K562 (cell line): Measurements from ENCODE around the gene SH3D21. TPM values are rescaled to one million over a fixed set of nuclear protein-coding genes. Genes with fewer than 3 reads are reported as not detected.

ENCODE experiments used
- ARID3A ChIP-seq: IDR thresholded peaks from 2 replicates; pipeline ENCODE4 v1.6.1; 2012; ENCODE audit warnings: low read depth, low read length, improper control_type of control experiment, borderline replicate concordance
- CBFA2T3 ChIP-seq: fragments of 450-650 bp; IDR thresholded peaks from 2 replicates; pipeline ENCODE4 v1.6.1; 2017
- MCM5 ChIP-seq: fragments of 450-650 bp; IDR thresholded peaks from 2 replicates; pipeline ENCODE4 v1.6.1; 2016; ENCODE audit warnings: low read depth
- MYC ChIP-seq, 2 experiments: fragments of 250-450 bp in 1 of 2; sonication (Bioruptor Pico) in 1 of 2; IDR thresholded peaks; 2 replicates each; pipeline versions ENCODE4 v1.5.1 to v1.6.1; 2012 to 2021; ENCODE audit warnings: low read depth in 2 of 2, borderline replicate concordance in 1 of 2, improper control_type of control experiment in 1 of 2, low read length in 1 of 2, mild to moderate bottlenecking in 1 of 2, moderate library complexity in 1 of 2
- NELFE ChIP-seq: IDR thresholded peaks from 2 replicates; pipeline ENCODE4 v1.6.1; 2011; ENCODE audit warnings: mild to moderate bottlenecking; ENCODE audit not compliant: insufficient read depth, insufficient read length
- NFIX ChIP-seq: fragments of 250-450 bp; sonication (Bioruptor Pico); IDR thresholded peaks from 2 replicates; pipeline ENCODE4 v1.4.0; 2020; ENCODE audit warnings: low read depth, mild to moderate bottlenecking, moderate library complexity
- PHF21A ChIP-seq: fragments of 450-650 bp; IDR thresholded peaks from 2 replicates; pipeline ENCODE4 v1.6.1; 2017; ENCODE audit warnings: low read depth, borderline replicate concordance
- RNF219 ChIP-seq: fragments of 250-450 bp; sonication (Bioruptor Pico); IDR thresholded peaks from 2 replicates; pipeline ENCODE4 v1.5.0; 2022; ENCODE audit warnings: mild to moderate bottlenecking
- SAP30 ChIP-seq: fragments of 200-600 bp; sonication (generic); IDR thresholded peaks from 2 replicates; pipeline ENCODE4 v1.6.1; 2012; ENCODE audit warnings: borderline replicate concordance, low read depth, mild to moderate bottlenecking, moderate library complexity, low read length, control low read depth, inconsistent platforms; ENCODE audit not compliant: insufficient read depth, poor library complexity, severe bottlenecking
- SMAD4 ChIP-seq: fragments of 250-450 bp; sonication (Bioruptor Pico); conservative IDR thresholded peaks from 2 replicates; pipeline ENCODE4 v1.8.0; 2021; ENCODE audit warnings: inconsistent platforms, mild to moderate bottlenecking, moderate library complexity
- SMARCE1 ChIP-seq: fragments of 450-650 bp; IDR thresholded peaks from 2 replicates; pipeline ENCODE4 v1.7.1; 2016; ENCODE audit warnings: mild to moderate bottlenecking
- SNIP1 ChIP-seq: fragments of 450-650 bp; IDR thresholded peaks from 2 replicates; pipeline ENCODE4 v1.7.1; 2017; ENCODE audit warnings: low read depth, mild to moderate bottlenecking
- SOX6 ChIP-seq: fragments of 450-650 bp; IDR thresholded peaks from 2 replicates; pipeline ENCODE4 v1.6.1; 2014; ENCODE audit warnings: mild to moderate bottlenecking
- SP2 ChIP-seq: IDR thresholded peaks from 2 replicates; pipeline ENCODE4 v1.6.1; 2011; ENCODE audit warnings: mild to moderate bottlenecking, low read depth, low read length, moderate library complexity; ENCODE audit not compliant: poor library complexity, severe bottlenecking; ENCODE audit errors: extremely low read depth
- STAT5A ChIP-seq: IDR thresholded peaks from 2 replicates; pipeline ENCODE4 v1.6.1; 2012; ENCODE audit warnings: low read length, inconsistent platforms, borderline replicate concordance
- STAT5B ChIP-seq: fragments of 250-450 bp; sonication (Bioruptor Pico); IDR thresholded peaks from 2 replicates; pipeline ENCODE4 v1.8.0; 2021; ENCODE audit warnings: mild to moderate bottlenecking, inconsistent platforms
- USF1 ChIP-seq: sonication (generic); formaldehyde crosslinking; IDR thresholded peaks from 2 replicates; pipeline ENCODE4 v1.9.0; 2022; ENCODE audit warnings: mild to moderate bottlenecking, missing genetic modification reagents
- polyA plus RNA-seq, 8 experiments: library from polyadenylated mRNA; depleted of rRNA in 4 of 8; stranded (reverse) in 5 of 8; unstranded in 3 of 8; fragments of >200 nt; fragmentation: Nextera tagmentation in 2 of 8; fragmentation: Illumina TruSeq in 1 of 8; extraction: Ambion mirVana in 2 of 8; extraction: Trizol in 1 of 8; gene quantifications; 2 replicates each; pipeline versions ENCODE4 v1.2.1 to v1.2.3, GENCODE V29; 2011 to 2014; ENCODE audit warnings: inconsistent platforms in 1 of 8, missing spikeins in 1 of 8
- total RNA-seq, 7 experiments: library from RNA; depleted of rRNA in 6 of 7; stranded (reverse); fragments of >200 nt in 6 of 7; fragmentation: Illumina TruSeq in 2 of 7; extraction: Trizol in 2 of 7; gene quantifications; 2 replicates each; pipeline versions ENCODE4 v1.2.1 to v1.2.3, GENCODE V29; 2011 to 2021; ENCODE audit warnings: low replicate concordance in 1 of 7
- TF ChIP-seq, protein P1 (sequence below): fragments of 450-650 bp; formaldehyde crosslinking; IDR thresholded peaks from 2 replicates; pipeline ENCODE4 v1.4.0; 2022; ENCODE audit warnings: missing genetic modification characterization
- TF ChIP-seq, protein P2 (sequence below): sonication (generic); formaldehyde crosslinking; IDR thresholded peaks from 2 replicates; pipeline ENCODE4 v1.8.0; 2022; ENCODE audit warnings: missing genetic modification reagents, mild to moderate bottlenecking, borderline replicate concordance
- TF ChIP-seq, protein P3 (sequence below): fragments of 450-650 bp; conservative IDR thresholded peaks from 2 replicates; pipeline ENCODE4 v1.6.1; 2016; ENCODE audit warnings: missing genetic modification characterization, low read depth, mild to moderate bottlenecking, control low read depth, missing compliant biosample characterization

Gene SH3D21
- total and polyA plus RNA-seq, 9 of the 15 experiments (the other 6 are each of a cell fraction or from before 2014, with no cell fraction given), result 0.01 to 4.7 (median 1.8) TPM

DNA sequence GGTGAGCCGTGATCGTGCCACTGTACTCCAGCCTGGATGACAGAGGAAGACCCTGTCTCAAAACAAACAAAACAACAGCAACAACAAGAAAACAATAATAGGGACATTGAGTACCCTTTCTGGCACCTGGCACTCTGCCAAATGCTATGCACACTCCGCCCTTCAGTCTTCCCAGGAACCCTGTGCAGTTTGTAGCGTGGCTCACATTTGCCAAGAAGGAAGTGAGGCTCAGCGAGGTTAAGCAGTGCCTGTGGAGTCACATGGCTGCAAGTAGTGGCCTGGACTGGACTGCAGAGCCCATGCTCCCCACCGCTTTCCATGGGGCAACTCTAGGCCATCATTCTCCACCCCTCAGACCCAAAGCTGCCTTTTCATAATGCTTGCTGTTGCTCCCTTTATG lies 22.5 kb downstream of the SH3D21 start (continued):
- TF ChIP-seq, protein P1, sequence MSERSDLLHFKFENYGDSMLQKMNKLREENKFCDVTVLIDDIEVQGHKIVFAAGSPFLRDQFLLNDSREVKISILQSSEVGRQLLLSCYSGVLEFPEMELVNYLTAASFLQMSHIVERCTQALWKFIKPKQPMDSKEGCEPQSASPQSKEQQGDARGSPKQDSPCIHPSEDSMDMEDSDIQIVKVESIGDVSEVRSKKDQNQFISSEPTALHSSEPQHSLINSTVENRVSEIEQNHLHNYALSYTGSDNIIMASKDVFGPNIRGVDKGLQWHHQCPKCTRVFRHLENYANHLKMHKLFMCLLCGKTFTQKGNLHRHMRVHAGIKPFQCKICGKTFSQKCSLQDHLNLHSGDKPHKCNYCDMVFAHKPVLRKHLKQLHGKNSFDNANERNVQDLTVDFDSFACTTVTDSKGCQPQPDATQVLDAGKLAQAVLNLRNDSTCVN, result 0 out of 2 replicates have a peak, but pooled peaks have one; percentile 16
- TF ChIP-seq SOX6 (no peak), RNF219 (CRISPR knock-in tag) (no peak), PHF21A (no peak), SMAD4 (CRISPR knock-in tag) (0 out of 2 replicates have a peak, but pooled peaks have one; percentile 12), NFIX (CRISPR knock-in tag) (peak; percentile 97), ARID3A (no peak), USF1 (CRISPR knock-in tag) (0 out of 2 replicates have a peak, but pooled peaks have one; percentile 12), SP2 (no peak), CBFA2T3 (0 out of 2 replicates have a peak, but pooled peaks have one; percentile 12), SAP30 (no peak), SNIP1 (no peak), MCM5 (no peak), NELFE (no peak), MYC (IDR thresholded peaks at IDR 0.05; ENCODE audit: low read depth, low read length) (peak; percentile 52; the same call in 1 of the 2 replicates), MYC (CRISPR knock-in tag; IDR thresholded peaks at IDR 0.05; ENCODE audit: borderline replicate concordance, low read depth) (no peak), STAT5B (CRISPR knock-in tag) (no peak), STAT5A (no peak), SMARCE1 (no peak)
- TF ChIP-seq, protein P2, sequence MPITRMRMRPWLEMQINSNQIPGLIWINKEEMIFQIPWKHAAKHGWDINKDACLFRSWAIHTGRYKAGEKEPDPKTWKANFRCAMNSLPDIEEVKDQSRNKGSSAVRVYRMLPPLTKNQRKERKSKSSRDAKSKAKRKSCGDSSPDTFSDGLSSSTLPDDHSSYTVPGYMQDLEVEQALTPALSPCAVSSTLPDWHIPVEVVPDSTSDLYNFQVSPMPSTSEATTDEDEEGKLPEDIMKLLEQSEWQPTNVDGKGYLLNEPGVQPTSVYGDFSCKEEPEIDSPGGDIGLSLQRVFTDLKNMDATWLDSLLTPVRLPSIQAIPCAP (CRISPR knock-in tag), result no peak
- TF ChIP-seq, protein P3, sequence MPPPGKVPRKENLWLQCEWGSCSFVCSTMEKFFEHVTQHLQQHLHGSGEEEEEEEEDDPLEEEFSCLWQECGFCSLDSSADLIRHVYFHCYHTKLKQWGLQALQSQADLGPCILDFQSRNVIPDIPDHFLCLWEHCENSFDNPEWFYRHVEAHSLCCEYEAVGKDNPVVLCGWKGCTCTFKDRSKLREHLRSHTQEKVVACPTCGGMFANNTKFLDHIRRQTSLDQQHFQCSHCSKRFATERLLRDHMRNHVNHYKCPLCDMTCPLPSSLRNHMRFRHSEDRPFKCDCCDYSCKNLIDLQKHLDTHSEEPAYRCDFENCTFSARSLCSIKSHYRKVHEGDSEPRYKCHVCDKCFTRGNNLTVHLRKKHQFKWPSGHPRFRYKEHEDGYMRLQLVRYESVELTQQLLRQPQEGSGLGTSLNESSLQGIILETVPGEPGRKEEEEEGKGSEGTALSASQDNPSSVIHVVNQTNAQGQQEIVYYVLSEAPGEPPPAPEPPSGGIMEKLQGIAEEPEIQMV (tag), result no peak
